ENCODE data around the gene GALNT5.
"Not testable (repeated sequence)": the region's sequence is repeated elsewhere in the genome, so short reads cannot be mapped to it uniquely, and the experiment has no call there.

GALNT5 gene

GRCh38 chr2:157246765-157247407, 10.6 kb upstream of the GALNT5 start:
- peak; percentile 48 for DNase-seq (ENCODE audit: low spot score)

- no peak for DNase-seq (ENCODE audit: low spot score)
Observed at GRCh38 chr2:157250836-157251235, 6.7 kb upstream of the GALNT5 start.

- no peak for DNase-seq (ENCODE audit: low spot score)
Observed at GRCh38 chr2:157251932-157252331, 5.6 kb upstream of the GALNT5 start.

- no peak for DNase-seq (ENCODE audit: low spot score)
Observed at GRCh38 chr2:157252529-157252928, 5.0 kb upstream of the GALNT5 start.

GRCh38 chr2:157254041-157254440, 3.5 kb upstream of the GALNT5 start:
- DNase-seq (ENCODE audit: low spot score): no peak

- DNase-seq (ENCODE audit: low spot score): no peak
Observed at GRCh38 chr2:157255746-157256145, 1.8 kb upstream of the GALNT5 start.

- no peak for DNase-seq (ENCODE audit: low spot score)
Observed at GRCh38 chr2:157256626-157257025, 879 bp upstream of the GALNT5 start.

GRCh38 chr2:157258520-157259326, 1.2 kb downstream of the GALNT5 start:
- DNase-seq (ENCODE audit: low spot score): peak; percentile 11

GRCh38 chr2:157259386-157259785, 1.9 kb downstream of the GALNT5 start:
- DNase-seq (ENCODE audit: low spot score): no peak

- no peak for DNase-seq (ENCODE audit: low spot score)
Observed at GRCh38 chr2:157259960-157260359, 2.5 kb downstream of the GALNT5 start.

- DNase-seq (ENCODE audit: low spot score): no peak
Observed at GRCh38 chr2:157260533-157261198, 3.2 kb downstream of the GALNT5 start.

GRCh38 chr2:157261199-157261782, 3.8 kb downstream of the GALNT5 start:
- DNase-seq (ENCODE audit: low spot score): peak; percentile 72

- no peak for DNase-seq (ENCODE audit: low spot score)
Observed at GRCh38 chr2:157262248-157262647, 4.7 kb downstream of the GALNT5 start.

GRCh38 chr2:157264099-157264498, 6.6 kb downstream of the GALNT5 start:
- no peak for DNase-seq (ENCODE audit: low spot score)

GRCh38 chr2:157265825-157266224, 8.3 kb downstream of the GALNT5 start:
- no peak for DNase-seq (ENCODE audit: low spot score)

- no peak for DNase-seq (ENCODE audit: low spot score)
Observed at GRCh38 chr2:157267476-157267875, 10.0 kb downstream of the GALNT5 start.

- DNase-seq (ENCODE audit: low spot score): no peak
Observed at GRCh38 chr2:157269060-157269459, 11.6 kb downstream of the GALNT5 start.

- DNase-seq (ENCODE audit: low spot score): no peak
Observed at GRCh38 chr2:157269922-157270321, 12.4 kb downstream of the GALNT5 start.

- no peak for DNase-seq (ENCODE audit: low spot score)
Observed at GRCh38 chr2:157271590-157272203, 14.2 kb downstream of the GALNT5 start.

GRCh38 chr2:157279311-157279710, 21.8 kb downstream of the GALNT5 start:
- DNase-seq (ENCODE audit: low spot score): not testable (repeated sequence)

GRCh38 chr2:157281316-157281715, 23.8 kb downstream of the GALNT5 start:
- DNase-seq (ENCODE audit: low spot score): no peak

GRCh38 chr2:157283468-157283867, 26.0 kb downstream of the GALNT5 start:
- no peak for DNase-seq (ENCODE audit: low spot score)

Data from SW480 (cell line).